ENCODE data around the gene RABEP2. TPM values are rescaled to one million over a fixed set of nuclear protein-coding genes. Genes with fewer than 3 reads are reported as not detected.
"Not testable (repeated sequence)": the region's sequence is repeated elsewhere in the genome, so short reads cannot be mapped to it uniquely, and the experiment has no call there.

The RABEP2 gene
- total RNA-seq, 1 donor: 16.3 TPM

DNA sequence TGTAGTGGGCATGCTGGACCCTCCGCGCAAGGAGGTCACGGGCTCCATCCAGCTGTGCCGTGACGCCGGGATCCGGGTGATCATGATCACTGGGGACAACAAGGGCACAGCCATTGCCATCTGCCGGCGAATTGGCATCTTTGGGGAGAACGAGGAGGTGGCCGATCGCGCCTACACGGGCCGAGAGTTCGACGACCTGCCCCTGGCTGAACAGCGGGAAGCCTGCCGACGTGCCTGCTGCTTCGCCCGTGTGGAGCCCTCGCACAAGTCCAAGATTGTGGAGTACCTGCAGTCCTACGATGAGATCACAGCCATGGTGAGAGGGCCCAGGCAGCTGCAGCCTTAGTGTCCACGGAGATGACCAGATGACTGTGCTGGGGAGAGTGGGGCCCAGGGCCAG, 24.4 kb downstream of the RABEP2 start:
- H3K4me3 ChIP-seq (ENCODE audit: low read length): no peak overlapping the region
- no peaks in the 10 kb centered on the region for H3K9me3 ChIP-seq (ENCODE audit: low read depth, low read length)
- H3K27me3 ChIP-seq (ENCODE audit: insufficient read depth, low read length): no peaks in the 10 kb centered on the region
- H3K4me1 ChIP-seq (ENCODE audit: insufficient read depth, low read length): no peaks in the 10 kb centered on the region

DNA sequence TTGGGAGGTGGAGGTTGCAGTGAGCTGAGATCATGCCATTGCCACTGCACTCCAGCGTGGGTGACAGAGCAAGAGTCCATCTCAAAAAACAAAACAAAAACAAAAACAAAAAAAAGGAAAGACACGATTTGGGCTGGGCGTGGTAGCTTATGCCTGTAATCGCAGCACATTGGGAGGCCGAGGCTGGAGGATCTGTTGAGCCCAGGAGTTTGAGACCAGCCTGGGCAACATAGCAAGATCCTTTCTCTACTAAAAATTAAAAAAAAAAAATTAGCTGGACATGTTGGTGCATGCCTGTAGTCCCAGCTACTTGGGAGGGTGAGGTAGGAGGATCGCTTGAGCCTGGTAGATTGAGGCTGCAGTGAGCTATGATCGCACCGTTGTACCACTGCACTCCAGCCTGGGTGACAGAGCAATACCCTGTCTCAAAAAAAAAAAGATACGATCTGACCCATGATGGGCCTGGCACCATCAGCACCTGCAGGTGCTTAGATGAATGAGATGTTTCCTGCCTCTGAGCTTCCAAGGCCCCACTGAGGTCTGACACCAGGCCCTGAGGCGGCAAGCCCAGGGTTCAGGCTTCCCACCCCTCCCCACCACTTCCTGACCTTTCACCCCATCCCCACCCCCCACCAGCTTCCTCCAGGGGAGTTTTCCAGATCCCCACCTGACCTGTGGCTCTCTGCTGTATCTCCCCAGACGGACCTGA, 25.0 kb downstream of the RABEP2 start:
- Histone ChIP-seq H3K4me3 (ENCODE audit: low read length) (no peak overlapping the region), H3K27me3 (ENCODE audit: insufficient read depth, low read length) (no peaks in the 10 kb centered on the region), H3K9me3 (ENCODE audit: low read depth, low read length) (no peaks in the 10 kb centered on the region), H3K4me1 (ENCODE audit: insufficient read depth, low read length) (no peaks in the 10 kb centered on the region)

DNA sequence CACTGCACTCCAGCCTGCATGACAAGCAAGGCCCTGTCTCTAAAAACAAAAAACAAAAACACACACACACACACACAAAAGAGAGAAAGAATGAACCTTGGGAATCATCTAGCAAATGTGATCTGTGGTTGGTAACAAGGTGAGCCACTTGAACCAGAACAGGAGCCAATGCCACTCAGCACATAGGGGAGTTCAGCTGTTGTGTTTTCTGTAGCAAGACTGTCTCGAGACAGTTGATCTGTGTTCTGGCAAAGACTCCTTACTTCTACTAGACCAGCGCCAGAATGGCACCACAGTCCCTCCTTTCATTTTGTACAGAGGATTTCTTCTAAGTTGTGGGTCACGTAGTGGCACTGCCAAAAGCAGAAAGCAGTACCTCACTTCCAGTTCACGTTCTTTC, 26.1 kb downstream of the RABEP2 start:
- no peaks in the 10 kb centered on the region for H3K4me1 ChIP-seq (ENCODE audit: insufficient read depth, low read length)
- H3K4me3 ChIP-seq (ENCODE audit: low read length): no peak overlapping the region
- no peaks in the 10 kb centered on the region for H3K27me3 ChIP-seq (ENCODE audit: insufficient read depth, low read length)
- H3K9me3 ChIP-seq (ENCODE audit: low read depth, low read length): no peaks in the 10 kb centered on the region

DNA sequence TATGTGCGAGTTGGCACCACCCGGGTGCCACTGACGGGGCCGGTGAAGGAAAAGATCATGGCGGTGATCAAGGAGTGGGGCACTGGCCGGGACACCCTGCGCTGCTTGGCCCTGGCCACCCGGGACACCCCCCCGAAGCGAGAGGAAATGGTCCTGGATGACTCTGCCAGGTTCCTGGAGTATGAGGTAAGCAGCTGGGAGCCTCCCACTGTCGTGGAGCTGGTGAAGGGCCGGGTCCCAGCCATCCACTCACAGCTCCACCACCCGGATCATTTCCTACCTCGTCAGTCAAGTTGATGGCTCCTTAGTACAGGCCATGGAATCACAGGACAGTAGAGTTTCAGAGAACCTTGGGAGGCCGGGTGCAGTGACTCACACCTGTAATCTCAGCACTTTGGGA, 26.8 kb downstream of the RABEP2 start:
- Histone ChIP-seq H3K27me3 (ENCODE audit: insufficient read depth, low read length) (no peaks in the 10 kb centered on the region), H3K9me3 (ENCODE audit: low read depth, low read length) (no peaks in the 10 kb centered on the region), H3K4me3 (ENCODE audit: low read length) (no peak overlapping the region), H3K4me1 (ENCODE audit: insufficient read depth, low read length) (no peaks in the 10 kb centered on the region)

DNA sequence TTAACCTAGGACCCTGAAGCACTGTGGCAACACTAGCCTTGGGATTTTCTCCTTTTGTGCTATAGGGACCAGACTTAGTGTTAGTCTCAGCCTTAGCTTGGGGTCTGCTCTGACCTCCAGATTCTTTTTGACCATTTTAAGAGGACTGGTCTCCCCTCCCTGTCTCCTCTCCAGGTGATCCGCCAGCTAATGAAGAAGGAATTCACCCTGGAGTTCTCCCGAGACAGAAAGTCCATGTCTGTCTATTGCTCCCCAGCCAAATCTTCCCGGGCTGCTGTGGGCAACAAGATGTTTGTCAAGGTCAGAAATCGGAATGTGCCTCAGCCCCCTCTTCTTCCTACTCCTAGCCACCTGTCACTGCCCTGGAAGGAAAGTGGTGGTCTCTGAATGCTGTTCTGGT, 27.2 kb downstream of the RABEP2 start:
- H3K9me3 ChIP-seq (ENCODE audit: low read depth, low read length): no peaks in the 10 kb centered on the region
- H3K4me1 ChIP-seq (ENCODE audit: insufficient read depth, low read length): no peaks in the 10 kb centered on the region
- H3K27me3 ChIP-seq (ENCODE audit: insufficient read depth, low read length): no peaks in the 10 kb centered on the region
- no peak overlapping the region for H3K4me3 ChIP-seq (ENCODE audit: low read length)

DNA sequence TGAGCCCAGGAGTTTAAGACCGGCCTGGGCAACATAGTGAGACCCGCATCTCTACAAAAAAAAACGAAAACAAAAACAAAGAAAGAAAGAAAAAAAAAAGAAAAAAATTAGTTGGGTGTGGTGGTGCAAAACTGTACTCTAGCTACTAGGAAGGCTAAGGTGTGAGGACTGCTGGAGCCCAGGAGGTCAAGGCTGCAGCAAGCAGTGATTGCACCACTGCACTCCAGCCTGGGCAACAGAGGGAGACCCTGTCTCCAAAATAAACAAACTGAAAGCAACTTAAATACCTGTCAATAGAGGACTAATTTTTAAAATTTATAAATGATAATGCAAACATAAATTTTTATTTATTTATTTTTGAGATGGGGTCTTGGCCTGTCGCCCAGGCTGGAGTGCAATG, 29.4 kb downstream of the RABEP2 start:
- Histone ChIP-seq H3K9me3 (ENCODE audit: low read depth, low read length) (no peaks in the 10 kb centered on the region), H3K27me3 (ENCODE audit: insufficient read depth, low read length) (no peaks in the 10 kb centered on the region), H3K4me3 (ENCODE audit: low read length) (no peak overlapping the region), H3K4me1 (ENCODE audit: insufficient read depth, low read length) (no peaks in the 10 kb centered on the region)

DNA sequence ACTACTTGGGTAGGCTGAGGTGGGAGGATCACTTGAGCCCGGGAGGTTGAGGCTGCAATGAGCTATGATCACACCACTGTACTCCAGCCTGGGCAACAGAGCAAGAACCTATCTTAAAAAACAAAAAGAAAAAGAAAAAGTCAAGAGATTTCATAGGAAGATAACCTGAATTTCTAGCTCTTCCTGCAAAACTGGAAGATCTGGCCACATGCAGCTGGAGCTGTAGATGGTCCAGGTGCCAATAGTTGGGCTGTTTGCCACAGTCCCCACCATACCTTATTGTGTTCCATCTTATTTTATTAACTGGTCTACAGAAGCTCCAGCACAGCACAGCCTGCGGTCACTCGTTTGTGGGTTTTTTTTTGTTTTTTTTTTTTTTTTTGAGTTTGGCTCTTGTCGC, 31.7 kb downstream of the RABEP2 start:
- Histone ChIP-seq H3K9me3 (ENCODE audit: low read depth, low read length) (no peaks in the 10 kb centered on the region), H3K4me3 (ENCODE audit: low read length) (no peak overlapping the region), H3K27me3 (ENCODE audit: insufficient read depth, low read length) (no peaks in the 10 kb centered on the region), H3K4me1 (ENCODE audit: insufficient read depth, low read length) (no peaks in the 10 kb centered on the region)

DNA sequence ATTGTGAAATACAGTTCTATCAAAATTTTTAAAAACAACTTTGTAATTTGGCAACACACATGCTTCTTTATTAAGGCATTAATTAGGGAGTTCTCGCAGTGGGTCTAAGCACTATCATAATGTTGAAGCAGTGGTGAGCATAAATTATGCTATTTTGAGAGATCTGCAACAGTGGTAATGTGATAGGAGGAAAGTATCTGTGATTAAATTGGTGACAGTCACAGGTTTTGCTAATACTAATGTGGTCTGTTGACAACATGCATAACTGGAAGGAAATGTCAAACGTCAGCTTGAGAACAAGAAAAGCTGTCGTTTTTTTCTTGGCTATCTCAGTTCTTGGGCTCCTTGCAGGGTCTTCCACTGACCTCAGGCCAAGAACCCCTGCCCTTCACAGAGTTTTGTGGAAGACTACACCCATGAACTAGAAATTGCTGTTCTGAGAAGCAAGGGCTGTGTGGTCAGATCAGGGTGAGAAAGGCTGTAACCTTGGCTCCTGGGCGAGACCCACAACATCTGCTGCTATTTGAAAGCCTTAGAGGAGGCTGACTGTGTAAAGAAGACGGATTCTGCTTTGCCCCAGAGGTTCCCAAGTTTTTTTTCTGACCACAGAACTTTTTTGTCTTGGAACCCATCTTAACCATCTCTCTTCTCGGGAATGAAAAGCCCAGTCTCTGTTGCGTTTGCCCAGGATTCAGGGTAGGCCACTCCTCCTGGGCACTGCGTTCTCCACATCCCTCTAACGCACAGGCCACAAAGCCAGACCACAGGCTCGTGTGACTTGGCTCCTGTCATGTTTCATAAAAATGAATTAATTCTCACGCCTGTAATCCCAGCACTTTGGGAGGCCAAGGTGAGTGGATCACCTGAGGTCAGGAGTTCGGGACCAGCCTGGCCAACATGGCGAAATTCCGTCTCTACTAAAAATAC, 32.8 kb downstream of the RABEP2 start:
- no peaks in the 10 kb centered on the region for H3K27me3 ChIP-seq (ENCODE audit: insufficient read depth, low read length)
- no peaks in the 10 kb centered on the region for H3K4me1 ChIP-seq (ENCODE audit: insufficient read depth, low read length)
- no peak overlapping the region for H3K4me3 ChIP-seq (ENCODE audit: low read length)
- H3K9me3 ChIP-seq (ENCODE audit: low read depth, low read length): no peaks in the 10 kb centered on the region

DNA sequence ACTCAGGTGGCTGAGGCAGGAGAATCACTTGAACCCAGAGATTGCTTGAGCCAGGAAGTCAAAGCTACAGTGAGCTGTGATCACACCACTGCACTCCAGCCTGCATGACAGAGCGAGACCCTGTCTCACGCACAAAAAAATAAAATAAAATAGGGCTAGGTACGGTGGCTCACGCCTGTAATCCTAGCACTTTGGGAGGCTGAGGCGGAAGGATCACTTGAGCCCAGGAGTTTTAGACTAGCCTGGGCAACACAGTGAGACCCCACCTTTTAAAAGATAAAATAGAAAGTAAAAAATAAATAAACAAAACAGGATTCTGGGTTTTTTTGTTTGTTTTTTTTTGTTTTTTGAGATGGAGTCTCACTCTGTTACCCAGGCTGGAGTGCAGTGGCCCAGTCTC, 34.7 kb downstream of the RABEP2 start:
- H3K27me3 ChIP-seq (ENCODE audit: insufficient read depth, low read length); H3K4me1 ChIP-seq (ENCODE audit: insufficient read depth, low read length); H3K4me3 ChIP-seq (ENCODE audit: low read length); H3K9me3 ChIP-seq (ENCODE audit: low read depth, low read length): not testable (repeated sequence)

DNA sequence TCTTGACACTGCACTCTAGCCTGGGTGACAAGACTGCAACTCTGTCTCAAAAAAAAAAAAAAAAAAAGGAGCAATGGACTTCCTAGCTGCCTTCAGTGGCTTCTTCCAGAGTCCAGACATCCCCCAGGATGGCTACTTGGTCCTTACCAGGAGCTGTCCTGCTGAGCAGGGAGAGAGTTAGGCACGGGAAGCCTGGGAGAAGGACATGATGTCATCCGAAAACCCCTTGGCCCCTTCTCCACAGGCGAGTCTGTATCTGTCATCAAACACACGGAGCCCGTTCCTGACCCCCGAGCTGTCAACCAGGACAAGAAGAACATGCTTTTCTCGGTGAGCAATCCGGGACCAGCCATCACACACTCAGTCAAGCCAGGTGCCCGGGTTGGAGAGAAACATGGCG, 38.1 kb downstream of the RABEP2 start:
- Histone ChIP-seq H3K9me3 (ENCODE audit: low read depth, low read length) (no peaks in the 10 kb centered on the region), H3K4me1 (ENCODE audit: insufficient read depth, low read length) (no peaks in the 10 kb centered on the region), H3K4me3 (ENCODE audit: low read length) (no peak overlapping the region), H3K27me3 (ENCODE audit: insufficient read depth, low read length) (no peaks in the 10 kb centered on the region)

DNA sequence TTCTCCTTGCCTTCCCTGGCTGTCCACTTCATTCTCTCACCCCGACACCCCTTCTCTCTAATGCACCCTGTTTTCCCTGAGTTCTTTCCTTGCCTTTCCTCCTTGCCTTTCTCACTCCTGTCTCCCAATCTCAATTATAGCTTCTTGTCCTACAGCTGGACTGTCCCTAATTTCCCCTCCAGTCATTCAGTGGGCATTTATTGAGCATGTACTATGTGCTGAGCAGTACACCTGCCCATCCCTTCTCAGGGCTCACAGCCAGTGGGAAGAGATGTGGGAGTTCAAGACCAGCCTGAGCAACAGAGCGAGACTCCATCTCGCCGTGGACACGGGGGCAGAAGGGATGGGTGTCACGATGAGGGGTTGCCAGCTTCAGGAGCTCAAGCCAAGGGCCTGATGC, 41.0 kb downstream of the RABEP2 start:
- Histone ChIP-seq H3K27me3 (ENCODE audit: insufficient read depth, low read length) (no peaks in the 10 kb centered on the region), H3K9me3 (ENCODE audit: low read depth, low read length) (no peaks in the 10 kb centered on the region), H3K4me1 (ENCODE audit: insufficient read depth, low read length) (peaks cover 12% of the 10 kb centered on the region), H3K4me3 (ENCODE audit: low read length) (no peak overlapping the region)

DNA sequence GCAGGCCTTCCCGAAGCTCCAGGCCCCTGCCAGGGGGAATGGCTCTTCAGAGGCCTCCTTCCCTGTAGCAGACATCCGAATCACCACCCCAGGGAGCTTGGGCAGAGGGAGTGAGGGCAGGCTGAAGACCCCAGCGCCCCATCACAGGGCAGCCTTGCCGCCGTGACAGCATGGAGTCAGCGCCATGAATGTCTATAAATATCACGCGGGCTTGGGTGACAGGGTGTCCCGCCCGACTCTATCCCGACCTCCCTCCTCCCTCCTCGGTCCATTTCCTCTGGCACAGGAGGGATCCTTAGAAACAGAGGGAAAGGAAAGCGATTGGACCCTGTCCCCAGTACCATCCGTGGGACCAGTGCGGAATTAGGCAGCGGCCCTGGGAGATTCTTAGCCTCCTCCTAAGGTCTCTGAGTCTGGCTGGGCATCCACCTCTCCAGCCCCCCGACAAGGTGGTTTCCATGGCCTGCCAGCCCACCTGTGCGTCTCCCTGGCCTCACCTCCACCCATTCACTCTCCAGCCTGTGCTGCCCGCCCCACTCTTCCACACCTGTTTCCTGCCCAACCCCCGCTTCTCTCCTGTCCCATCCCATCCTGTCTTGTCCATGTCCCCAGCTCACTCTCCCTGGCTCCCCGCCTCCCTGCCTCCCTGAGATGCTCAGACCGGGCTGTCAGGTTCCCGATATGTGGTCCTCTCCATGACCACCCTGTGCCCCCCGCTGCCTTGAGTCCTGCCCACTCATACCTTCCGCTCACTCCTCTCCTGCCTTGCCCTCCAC, 41.6 kb downstream of the RABEP2 start:
- H3K4me1 ChIP-seq (ENCODE audit: insufficient read depth, low read length): peaks cover 13% of the 10 kb centered on the region
- no peaks in the 10 kb centered on the region for H3K9me3 ChIP-seq (ENCODE audit: low read depth, low read length)
- no peak overlapping the region for H3K4me3 ChIP-seq (ENCODE audit: low read length)
- no peaks in the 10 kb centered on the region for H3K27me3 ChIP-seq (ENCODE audit: insufficient read depth, low read length)

DNA sequence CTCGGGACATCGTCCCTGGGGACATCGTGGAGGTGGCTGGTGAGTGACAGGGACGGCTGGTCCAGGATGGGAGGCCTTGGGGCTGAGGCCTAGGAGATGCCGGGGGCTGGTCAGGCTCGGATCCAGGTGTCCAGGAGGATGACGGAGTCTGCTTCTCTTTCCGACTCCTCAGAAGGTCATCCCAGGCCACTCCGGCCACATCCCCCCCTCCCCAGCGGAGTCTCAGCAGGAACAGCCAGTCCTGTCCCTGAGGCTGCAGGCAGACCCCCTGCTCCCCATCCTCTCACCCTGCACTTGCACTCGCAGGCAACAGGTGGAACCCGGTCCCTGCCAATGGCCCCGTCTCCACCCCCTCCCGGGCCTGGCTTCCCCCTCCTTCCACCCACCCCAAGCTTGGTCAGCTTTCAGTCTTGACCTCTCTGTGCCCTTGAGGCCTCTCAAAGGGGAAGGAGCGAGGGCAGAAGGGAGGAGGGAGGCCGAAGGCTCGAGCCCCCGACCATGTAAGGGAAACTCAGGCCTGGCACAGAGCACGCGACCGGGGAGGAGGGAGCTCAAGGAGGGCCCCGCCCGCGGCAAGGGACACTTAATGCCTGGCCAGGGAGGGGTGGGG, 42.4 kb downstream of the RABEP2 start:
- H3K4me3 ChIP-seq (ENCODE audit: low read length): no peak overlapping the region
- no peaks in the 10 kb centered on the region for H3K9me3 ChIP-seq (ENCODE audit: low read depth, low read length)
- H3K4me1 ChIP-seq (ENCODE audit: insufficient read depth, low read length): peaks cover 13% of the 10 kb centered on the region
- no peaks in the 10 kb centered on the region for H3K27me3 ChIP-seq (ENCODE audit: insufficient read depth, low read length)

DNA sequence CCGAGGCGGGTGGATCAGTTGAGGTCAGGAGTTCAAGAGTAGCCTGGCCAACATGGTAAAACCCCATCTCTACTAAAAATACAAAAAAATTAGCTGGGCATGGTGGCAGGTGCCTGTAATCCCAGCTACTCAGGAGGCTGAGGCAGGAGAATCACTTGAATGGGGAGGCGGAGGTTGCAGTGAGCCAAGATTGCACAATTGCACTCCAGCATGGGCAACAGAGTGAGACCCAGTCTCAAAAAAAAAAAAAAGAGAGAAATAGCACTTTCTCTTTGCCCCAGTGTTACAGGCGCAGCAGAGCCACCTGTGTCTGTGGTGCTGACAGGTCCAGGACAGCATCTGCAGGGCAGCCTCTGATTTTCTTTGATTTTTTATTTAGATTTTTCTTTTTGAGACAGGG, 43.5 kb downstream of the RABEP2 start:
- H3K27me3 ChIP-seq (ENCODE audit: insufficient read depth, low read length); H3K4me3 ChIP-seq (ENCODE audit: low read length): not testable (repeated sequence)

DNA sequence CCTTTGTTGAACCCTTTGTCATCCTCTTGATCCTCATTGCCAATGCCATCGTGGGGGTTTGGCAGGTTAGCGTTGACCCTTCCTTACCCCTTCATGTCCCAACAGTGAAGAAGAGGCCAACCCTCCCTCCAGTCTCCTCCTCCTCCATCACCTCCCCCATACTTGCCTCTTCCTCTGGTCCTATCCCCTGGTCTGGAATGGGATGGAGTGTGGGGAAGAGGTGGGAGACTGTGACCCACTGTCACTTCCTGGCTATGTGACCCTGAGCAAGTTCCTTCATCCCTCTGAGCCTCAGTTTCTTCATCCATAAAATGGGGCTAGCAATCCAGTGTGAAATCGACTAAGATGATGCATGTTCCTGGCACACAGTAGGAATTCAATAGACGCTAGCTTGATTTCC, 44.1 kb downstream of the RABEP2 start:
- Histone ChIP-seq H3K27me3 (ENCODE audit: insufficient read depth, low read length) (no peaks in the 10 kb centered on the region), H3K4me1 (ENCODE audit: insufficient read depth, low read length) (peaks cover 13% of the 10 kb centered on the region), H3K4me3 (ENCODE audit: low read length) (no peak overlapping the region), H3K9me3 (ENCODE audit: low read depth, low read length) (no peaks in the 10 kb centered on the region)

More for the DNA sequence above, 43.5 kb downstream of the RABEP2 start:
- peaks cover 13% of the 10 kb centered on the region for H3K4me1 ChIP-seq (ENCODE audit: insufficient read depth, low read length)
- not testable (repeated sequence) for H3K9me3 ChIP-seq (ENCODE audit: low read depth, low read length)

Measured in mononuclear cell (primary cell).